Kidney epithelial cell (primary cell): Measurements from ENCODE around the gene OR1E2. TPM values are rescaled to one million over a fixed set of nuclear protein-coding genes. Genes with fewer than 3 reads are reported as not detected.

ENCODE experiments used
- DNase-seq: peaks from one replicate; pipeline ENCODE4 v3.0.0-alpha.2; 2010; ENCODE audit warnings: low read depth
- H3K27me3 ChIP-seq: 2 replicates; pipeline ENCODE4 v1.6.0; 2011; ENCODE audit warnings: low read length; ENCODE audit not compliant: control insufficient read depth, insufficient read depth
- H3K36me3 ChIP-seq: 2 replicates; pipeline ENCODE4 v1.5.1; 2011; ENCODE audit warnings: low read length; ENCODE audit not compliant: control insufficient read depth, insufficient read depth
- H3K4me3 ChIP-seq: 2 replicates; pipeline ENCODE4 v1.5.1; 2011; ENCODE audit warnings: low read depth, mild to moderate bottlenecking, control low read depth, low read length
- CTCF ChIP-seq: IDR thresholded peaks from 2 replicates; pipeline ENCODE4 v1.5.1; 2011; ENCODE audit warnings: mild to moderate bottlenecking, moderate library complexity, low read length, control low read depth, inconsistent platforms; ENCODE audit not compliant: insufficient read depth, poor library complexity, severe bottlenecking
- total RNA-seq: library from RNA; depleted of rRNA; stranded (reverse); fragments of >200 nt; gene quantifications from 2 replicates; pipeline ENCODE4 v1.2.3, GENCODE V29; 2015

Gene OR1E2
- total RNA-seq = not detected in 2 replicates

- no peak within 1 kb of the TSS for H3K4me3 ChIP-seq
- DNase-seq = no peak
- no peak for TF ChIP-seq CTCF
- no peaks in the 10 kb centered on the region for H3K27me3 ChIP-seq
- no peaks in the 10 kb centered on the region for H3K36me3 ChIP-seq
Observed at GRCh38 chr17:3433741-3434140, at the start of gene OR1E2. Gene OR1E2, minus strand, starts transcription at chr17:3433841. Its CDS starts 0 bp downstream, at chr17:3433841.

GRCh38 chr17:3482852-3483251, 49.2 kb upstream of the OR1E2 start:
- no peak overlapping the region for H3K4me3 ChIP-seq
- H3K36me3 ChIP-seq = no peaks in the 10 kb centered on the region
- TF ChIP-seq CTCF = no peak
- no peaks in the 10 kb centered on the region for H3K27me3 ChIP-seq
- DNase-seq = no peak

- no peak overlapping the region for H3K4me3 ChIP-seq
- no peak for TF ChIP-seq CTCF
- H3K27me3 ChIP-seq = no peaks in the 10 kb centered on the region
- H3K36me3 ChIP-seq = no peaks in the 10 kb centered on the region
- no peak for DNase-seq
Observed at GRCh38 chr17:3479988-3480387, 46.3 kb upstream of the OR1E2 start.

- DNase-seq = no peak
- no peak within 1 kb of the TSS for H3K4me3 ChIP-seq
- no peak for TF ChIP-seq CTCF
- H3K27me3 ChIP-seq = no peaks in the 10 kb centered on the region
- no peaks in the 10 kb centered on the region for H3K36me3 ChIP-seq
Observed at GRCh38 chr17:3475812-3476610, 42.4 kb upstream of the OR1E2 start, which contains the start of gene ASPA. Gene ASPA, plus strand, starts transcription at chr17:3475997. Its CDS starts 163 bp downstream, at chr17:3476160.

- no peak for DNase-seq
- H3K27me3 ChIP-seq = no peaks in the 10 kb centered on the region
- H3K36me3 ChIP-seq = no peaks in the 10 kb centered on the region
- no peak for TF ChIP-seq CTCF
- no peak overlapping the region for H3K4me3 ChIP-seq
Observed at GRCh38 chr17:3475251-3475685, 41.6 kb upstream of the OR1E2 start.
